Measurements from ENCODE around the gene TMTC1.

TMTC1 gene

DNA sequence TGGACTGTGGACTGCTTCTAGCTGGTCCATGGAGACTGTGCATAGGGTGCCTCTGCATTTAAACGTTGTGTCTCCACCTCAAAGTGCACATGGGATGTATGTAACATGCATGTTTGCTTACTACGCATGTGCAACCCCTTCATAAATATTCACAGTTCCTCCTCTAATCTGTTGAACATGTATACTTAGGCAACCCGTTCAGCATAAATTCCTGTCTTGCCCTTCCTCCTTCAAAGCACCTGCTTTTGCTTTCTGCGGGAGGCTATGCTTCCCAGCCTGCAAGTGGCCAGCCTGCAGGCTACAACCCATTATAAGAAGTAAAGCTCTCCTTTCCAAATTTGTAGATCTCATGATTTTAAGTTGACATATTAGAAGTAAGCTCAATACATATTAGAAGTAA lies 253.3 kb downstream of the TMTC1 start:
- no peak overlapping the region for H3K27ac ChIP-seq (ENCODE audit: low read depth, low read length)
- H3K9ac ChIP-seq (ENCODE audit: low read length) = no peak overlapping the region
- H3K79me1 ChIP-seq (ENCODE audit: low read length) = no peaks in the 10 kb centered on the region
- no peaks in the 10 kb centered on the region for H3K36me3 ChIP-seq (ENCODE audit: control insufficient read depth in 1 of 2, insufficient read depth in 2 of 2, low read length in 2 of 2)
- no peak overlapping the region for H3K4me3 ChIP-seq (ENCODE audit: low read depth, low read length)
- no peak overlapping the region for H2AFZ ChIP-seq (ENCODE audit: insufficient read depth, low read length, poor library complexity)
- no peak overlapping the region for H3K14ac ChIP-seq (ENCODE audit: low read length)
- no peaks in the 10 kb centered on the region for H3K4me1 ChIP-seq (ENCODE audit: control insufficient read depth in 1 of 2, insufficient read depth in 2 of 2, low read length in 2 of 2)
- WGBS (ENCODE audit: extremely low coverage, insufficient coverage, insufficient read length) = no CpG with 5 or more reads among the region's 4 CpGs
- H4K8ac ChIP-seq (ENCODE audit: low read depth, low read length) = no peak overlapping the region
- H2BK5ac ChIP-seq (ENCODE audit: low read depth, low read length, poor library complexity) = no peak overlapping the region
- no peaks in the 10 kb centered on the region for H3K9me3 ChIP-seq (ENCODE audit: insufficient read depth, low read depth, low read length)
- H3K4ac ChIP-seq (ENCODE audit: low read depth, low read length) = no peak overlapping the region
- H2BK120ac ChIP-seq (ENCODE audit: insufficient read depth, low read length, poor library complexity) = no peak overlapping the region
- H3K18ac ChIP-seq (ENCODE audit: low read length) = no peak overlapping the region
- no peaks in the 10 kb centered on the region for H3K27me3 ChIP-seq (ENCODE audit: insufficient read depth, low read length)
- H2BK12ac ChIP-seq (ENCODE audit: low read length) = no peak overlapping the region
- no peak overlapping the region for H4K91ac ChIP-seq (ENCODE audit: low read depth, low read length)
- DNase-seq = no peak
- H3K23ac ChIP-seq (ENCODE audit: low read length) = no peak overlapping the region
- no peaks in the 10 kb centered on the region for H3K79me2 ChIP-seq (ENCODE audit: control insufficient read depth, insufficient read depth, low read length, poor library complexity)
- no peak overlapping the region for H4K12ac ChIP-seq (ENCODE audit: low read depth, low read length)
- H2AK5ac ChIP-seq (ENCODE audit: low read length) = no peak overlapping the region
- H3K4me2 ChIP-seq (ENCODE audit: low read length) = no peak overlapping the region

DNA sequence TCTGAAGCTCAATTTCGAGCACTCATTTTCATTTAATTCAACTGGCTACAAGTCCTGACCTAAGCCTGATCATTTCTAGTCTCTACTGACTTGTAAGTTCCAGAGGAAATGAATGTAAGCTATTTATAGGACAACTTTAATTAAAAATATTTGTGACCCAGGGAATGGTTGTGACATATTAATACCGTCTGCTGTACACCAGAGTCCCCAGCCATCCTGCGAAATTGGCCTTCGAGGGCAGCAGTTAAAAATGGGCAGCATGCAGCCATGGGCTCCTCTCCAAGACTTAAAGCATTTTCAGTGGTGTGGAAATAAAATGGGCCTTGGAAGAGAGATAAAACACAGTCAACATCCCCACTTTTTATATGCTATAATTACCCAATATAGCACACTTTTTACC lies 255.6 kb downstream of the TMTC1 start:
- Histone ChIP-seq H3K23ac (ENCODE audit: low read length) (no peak overlapping the region), H2BK5ac (ENCODE audit: low read depth, low read length, poor library complexity) (no peak overlapping the region), H3K9ac (ENCODE audit: low read length) (no peak overlapping the region), H2AFZ (ENCODE audit: insufficient read depth, low read length, poor library complexity) (no peak overlapping the region), H3K9me3 (ENCODE audit: insufficient read depth, low read depth, low read length) (no peaks in the 10 kb centered on the region), H4K8ac (ENCODE audit: low read depth, low read length) (no peak overlapping the region), H4K91ac (ENCODE audit: low read depth, low read length) (no peak overlapping the region), H3K4me2 (ENCODE audit: low read length) (no peak overlapping the region), H3K79me1 (ENCODE audit: low read length) (no peaks in the 10 kb centered on the region), H3K18ac (ENCODE audit: low read length) (no peak overlapping the region), H3K14ac (ENCODE audit: low read length) (no peak overlapping the region), H3K27ac (ENCODE audit: low read depth, low read length) (no peak overlapping the region), H3K36me3 (ENCODE audit: control insufficient read depth in 1 of 2, insufficient read depth in 2 of 2, low read length in 2 of 2) (no peaks in the 10 kb centered on the region), H3K4me1 (ENCODE audit: control insufficient read depth in 1 of 2, insufficient read depth in 2 of 2, low read length in 2 of 2) (no peaks in the 10 kb centered on the region), H4K12ac (ENCODE audit: low read depth, low read length) (no peak overlapping the region), H3K4me3 (ENCODE audit: low read depth, low read length) (no peak overlapping the region), H3K79me2 (ENCODE audit: control insufficient read depth, insufficient read depth, low read length, poor library complexity) (no peaks in the 10 kb centered on the region), H2BK120ac (ENCODE audit: insufficient read depth, low read length, poor library complexity) (no peak overlapping the region), H3K27me3 (ENCODE audit: insufficient read depth, low read length) (no peaks in the 10 kb centered on the region), H3K4ac (ENCODE audit: low read depth, low read length) (no peak overlapping the region), H2AK5ac (ENCODE audit: low read length) (no peak overlapping the region), H2BK12ac (ENCODE audit: low read length) (no peak overlapping the region)
- no CpG with 5 or more reads among the region's 4 CpGs for WGBS (ENCODE audit: extremely low coverage, insufficient coverage, insufficient read length)
- DNase-seq = no peak

DNA sequence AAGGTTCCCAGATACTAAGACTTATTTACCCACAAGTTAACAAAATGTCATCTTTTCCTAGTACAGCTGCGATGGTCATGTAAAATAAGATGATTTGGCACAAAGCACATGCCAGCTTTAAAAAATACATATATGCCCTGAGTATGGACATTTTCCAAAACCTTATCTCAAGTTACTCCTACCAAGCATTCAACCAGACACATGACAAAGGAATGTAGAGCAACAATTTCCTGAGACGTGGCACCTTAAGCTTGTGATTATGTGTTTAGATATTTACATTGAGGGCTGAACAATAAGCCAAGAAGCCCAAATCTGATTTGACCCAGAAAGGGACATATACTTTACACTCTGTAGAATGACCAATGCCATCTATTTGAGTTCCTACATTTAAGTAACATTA lies 261.8 kb downstream of the TMTC1 start:
- H3K4ac ChIP-seq (ENCODE audit: low read depth, low read length) = no peak overlapping the region
- H3K18ac ChIP-seq (ENCODE audit: low read length) = no peak overlapping the region
- no peak overlapping the region for H3K9ac ChIP-seq (ENCODE audit: low read length)
- no peak overlapping the region for H3K4me3 ChIP-seq (ENCODE audit: low read depth, low read length)
- no peak overlapping the region for H2AK5ac ChIP-seq (ENCODE audit: low read length)
- no peak overlapping the region for H4K12ac ChIP-seq (ENCODE audit: low read depth, low read length)
- no peak overlapping the region for H2AFZ ChIP-seq (ENCODE audit: insufficient read depth, low read length, poor library complexity)
- H3K4me1 ChIP-seq (ENCODE audit: control insufficient read depth in 1 of 2, insufficient read depth in 2 of 2, low read length in 2 of 2) = no peaks in the 10 kb centered on the region
- H3K23ac ChIP-seq (ENCODE audit: low read length) = no peak overlapping the region
- no peaks in the 10 kb centered on the region for H3K79me2 ChIP-seq (ENCODE audit: control insufficient read depth, insufficient read depth, low read length, poor library complexity)
- DNase-seq = peak in 1 of 2 donors; percentile 29
- no peak overlapping the region for H4K91ac ChIP-seq (ENCODE audit: low read depth, low read length)
- no peak overlapping the region for H3K4me2 ChIP-seq (ENCODE audit: low read length)
- H3K36me3 ChIP-seq (ENCODE audit: control insufficient read depth in 1 of 2, insufficient read depth in 2 of 2, low read length in 2 of 2) = no peaks in the 10 kb centered on the region
- no peaks in the 10 kb centered on the region for H3K9me3 ChIP-seq (ENCODE audit: insufficient read depth, low read depth, low read length)
- no peak overlapping the region for H2BK12ac ChIP-seq (ENCODE audit: low read length)
- no peak overlapping the region for H3K14ac ChIP-seq (ENCODE audit: low read length)
- no peak overlapping the region for H3K27ac ChIP-seq (ENCODE audit: low read depth, low read length)
- H3K27me3 ChIP-seq (ENCODE audit: insufficient read depth, low read length) = no peaks in the 10 kb centered on the region
- no peak overlapping the region for H2BK5ac ChIP-seq (ENCODE audit: low read depth, low read length, poor library complexity)
- H4K8ac ChIP-seq (ENCODE audit: low read depth, low read length) = no peak overlapping the region
- no CpG with 5 or more reads among the region's 2 CpGs for WGBS (ENCODE audit: extremely low coverage, insufficient coverage, insufficient read length)
- no peaks in the 10 kb centered on the region for H3K79me1 ChIP-seq (ENCODE audit: low read length)
- H2BK120ac ChIP-seq (ENCODE audit: insufficient read depth, low read length, poor library complexity) = no peak overlapping the region

DNA sequence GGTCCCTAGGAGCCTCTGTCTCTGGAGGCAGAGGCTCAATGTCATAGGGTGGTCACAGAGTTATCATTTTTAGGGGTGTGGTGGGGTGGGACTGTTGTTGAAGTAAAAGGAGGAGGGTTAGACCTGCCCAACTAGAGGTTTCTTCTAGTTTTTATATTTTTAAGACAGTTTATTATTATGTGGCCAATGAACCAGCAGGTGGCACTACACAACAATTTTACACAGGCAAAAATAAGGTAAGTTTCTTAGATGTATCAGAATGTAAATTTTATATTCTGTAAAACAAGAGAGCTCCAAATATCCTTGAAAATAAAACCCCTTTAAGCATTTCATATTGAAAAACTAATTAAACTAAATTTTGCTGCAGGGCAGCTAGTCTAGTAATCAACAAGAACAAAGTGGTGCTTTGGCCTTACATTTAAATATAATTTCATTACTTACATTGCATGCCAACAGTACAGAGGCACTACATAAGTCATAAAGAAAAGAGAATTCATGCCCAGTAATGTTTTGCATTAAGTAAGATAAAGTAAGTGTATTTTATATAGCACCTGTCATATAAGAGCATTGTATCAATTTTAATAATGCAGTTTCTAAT lies 264.1 kb downstream of the TMTC1 start:
- H3K79me2 ChIP-seq (ENCODE audit: control insufficient read depth, insufficient read depth, low read length, poor library complexity) = no peaks in the 10 kb centered on the region
- no peaks in the 10 kb centered on the region for H3K36me3 ChIP-seq (ENCODE audit: control insufficient read depth in 1 of 2, insufficient read depth in 2 of 2, low read length in 2 of 2)
- H4K91ac ChIP-seq (ENCODE audit: low read depth, low read length) = no peak overlapping the region
- no peak overlapping the region for H2BK12ac ChIP-seq (ENCODE audit: low read length)
- H3K4me2 ChIP-seq (ENCODE audit: low read length) = no peak overlapping the region
- H2BK120ac ChIP-seq (ENCODE audit: insufficient read depth, low read length, poor library complexity) = no peak overlapping the region
- no peak overlapping the region for H4K8ac ChIP-seq (ENCODE audit: low read depth, low read length)
- H2BK5ac ChIP-seq (ENCODE audit: low read depth, low read length, poor library complexity) = no peak overlapping the region
- no peak overlapping the region for H3K14ac ChIP-seq (ENCODE audit: low read length)
- H2AFZ ChIP-seq (ENCODE audit: insufficient read depth, low read length, poor library complexity) = no peak overlapping the region
- H3K79me1 ChIP-seq (ENCODE audit: low read length) = no peaks in the 10 kb centered on the region
- no peak overlapping the region for H3K4ac ChIP-seq (ENCODE audit: low read depth, low read length)
- H3K9me3 ChIP-seq (ENCODE audit: insufficient read depth, low read depth, low read length) = no peaks in the 10 kb centered on the region
- H2AK5ac ChIP-seq (ENCODE audit: low read length) = no peak overlapping the region
- H3K27ac ChIP-seq (ENCODE audit: low read depth, low read length) = no peak overlapping the region
- no peaks in the 10 kb centered on the region for H3K27me3 ChIP-seq (ENCODE audit: insufficient read depth, low read length)
- H3K9ac ChIP-seq (ENCODE audit: low read length) = no peak overlapping the region
- no peaks in the 10 kb centered on the region for H3K4me1 ChIP-seq (ENCODE audit: control insufficient read depth in 1 of 2, insufficient read depth in 2 of 2, low read length in 2 of 2)
- H3K23ac ChIP-seq (ENCODE audit: low read length) = no peak overlapping the region
- peak; percentile 26 to 64 for DNase-seq
- H4K12ac ChIP-seq (ENCODE audit: low read depth, low read length) = no peak overlapping the region
- H3K18ac ChIP-seq (ENCODE audit: low read length) = no peak overlapping the region
- H3K4me3 ChIP-seq (ENCODE audit: low read depth, low read length) = no peak overlapping the region

Data from trophoblast cell (in vitro differentiated cells and primary cell).